Cardiac muscle cell (in vitro differentiated cells and primary cell): ENCODE measurements around the gene MAFF. TPM values are rescaled to one million over a fixed set of nuclear protein-coding genes. Genes with fewer than 3 reads are reported as not detected.

Experiments used
- DNase-seq, 2 donors: peaks; one replicate each; pipeline versions ENCODE4 v3.0.0 to v3.0.0-alpha.2; 2010 to 2017; ENCODE audit warnings: low read depth in 1 of 2, low spot score in 1 of 2
- H3K27ac ChIP-seq: fragments of 200-600 bp; sonication (generic); 2 replicates; pipeline ENCODE4 v1.5.1; 2016
- H3K27me3 ChIP-seq: fragments of 200-600 bp; sonication (generic); 2 replicates; pipeline ENCODE4 v1.6.0; 2016; ENCODE audit warnings: control low read depth
- H3K36me3 ChIP-seq: fragments of 200-600 bp; sonication (generic); 2 replicates; pipeline ENCODE4 v1.5.1; 2016; ENCODE audit warnings: control low read depth
- H3K4me1 ChIP-seq: fragments of 200-600 bp; sonication (generic); 2 replicates; pipeline ENCODE4 v1.8.1; 2017; ENCODE audit warnings: low read depth, mild to moderate bottlenecking, mixed run types
- H3K4me3 ChIP-seq: fragments of 200-600 bp; sonication (generic); 2 replicates; pipeline ENCODE4 v1.5.1; 2016; ENCODE audit warnings: mild to moderate bottlenecking
- H3K9me3 ChIP-seq: fragments of 200-600 bp; sonication (generic); 2 replicates; pipeline ENCODE4 v1.5.1; 2017; ENCODE audit warnings: low read depth, mild to moderate bottlenecking, control low read depth
- CTCF ChIP-seq: IDR thresholded peaks from 2 replicates; pipeline ENCODE4 v1.5.1; 2012; ENCODE audit warnings: low read depth, mild to moderate bottlenecking, low read length
- polyA plus RNA-seq: library from polyadenylated mRNA; unstranded; fragments of >200 nt; fragmentation: Nextera tagmentation; extraction: Ambion mirVana; gene quantifications from 2 replicates; pipeline ENCODE4 v1.2.1, GENCODE V29; 2016
- total RNA-seq: library from RNA; depleted of rRNA; stranded (reverse); fragments of >200 nt; gene quantifications from 2 replicates; pipeline ENCODE4 v1.2.3, GENCODE V29; 2016

Gene MAFF
- total and polyA plus RNA-seq, 2 experiments from 2014 or later: 4.1 to 4.3 TPM

- no peaks in the 10 kb centered on the region for H3K4me1 ChIP-seq
- DNase-seq: no peak
- no peaks in the 10 kb centered on the region for H3K27me3 ChIP-seq
- no peaks in the 10 kb centered on the region for H3K9me3 ChIP-seq
- H3K4me3 ChIP-seq: no peak overlapping the region
- no peak overlapping the region for H3K27ac ChIP-seq
- no peak for TF ChIP-seq CTCF
- peaks cover 8% of the 10 kb centered on the region for H3K36me3 ChIP-seq
Measured at GRCh38 chr22:38226853-38227649, 25.3 kb downstream of the MAFF start.

DNA sequence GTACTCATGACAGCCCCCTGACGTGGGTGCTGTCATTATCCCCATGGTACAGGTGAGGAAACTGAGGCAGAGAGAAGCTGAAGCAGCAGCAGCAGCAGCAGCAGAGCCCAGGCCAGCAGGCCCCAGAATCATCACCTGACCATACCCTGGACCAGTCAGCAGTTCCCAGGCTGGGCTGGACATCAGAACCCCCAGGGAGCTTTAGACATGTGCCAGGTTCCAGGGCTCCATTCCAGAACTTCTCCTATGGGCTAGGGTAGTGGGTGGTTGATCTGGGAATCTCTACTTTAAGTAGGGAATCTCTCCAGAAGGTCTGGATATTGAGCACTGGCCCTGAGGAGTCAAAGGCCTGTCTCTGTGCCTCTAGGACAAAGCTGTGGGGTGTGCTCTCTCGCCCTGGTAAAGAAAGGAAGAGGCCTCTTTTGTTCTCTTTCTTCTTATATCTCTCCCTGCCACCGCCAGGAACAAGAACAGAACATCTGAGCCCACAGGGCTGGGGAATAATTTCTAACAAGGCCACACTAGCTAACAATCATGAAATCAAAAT, 26.6 kb downstream of the MAFF start:
- peaks cover 11% of the 10 kb centered on the region for H3K36me3 ChIP-seq

DNA sequence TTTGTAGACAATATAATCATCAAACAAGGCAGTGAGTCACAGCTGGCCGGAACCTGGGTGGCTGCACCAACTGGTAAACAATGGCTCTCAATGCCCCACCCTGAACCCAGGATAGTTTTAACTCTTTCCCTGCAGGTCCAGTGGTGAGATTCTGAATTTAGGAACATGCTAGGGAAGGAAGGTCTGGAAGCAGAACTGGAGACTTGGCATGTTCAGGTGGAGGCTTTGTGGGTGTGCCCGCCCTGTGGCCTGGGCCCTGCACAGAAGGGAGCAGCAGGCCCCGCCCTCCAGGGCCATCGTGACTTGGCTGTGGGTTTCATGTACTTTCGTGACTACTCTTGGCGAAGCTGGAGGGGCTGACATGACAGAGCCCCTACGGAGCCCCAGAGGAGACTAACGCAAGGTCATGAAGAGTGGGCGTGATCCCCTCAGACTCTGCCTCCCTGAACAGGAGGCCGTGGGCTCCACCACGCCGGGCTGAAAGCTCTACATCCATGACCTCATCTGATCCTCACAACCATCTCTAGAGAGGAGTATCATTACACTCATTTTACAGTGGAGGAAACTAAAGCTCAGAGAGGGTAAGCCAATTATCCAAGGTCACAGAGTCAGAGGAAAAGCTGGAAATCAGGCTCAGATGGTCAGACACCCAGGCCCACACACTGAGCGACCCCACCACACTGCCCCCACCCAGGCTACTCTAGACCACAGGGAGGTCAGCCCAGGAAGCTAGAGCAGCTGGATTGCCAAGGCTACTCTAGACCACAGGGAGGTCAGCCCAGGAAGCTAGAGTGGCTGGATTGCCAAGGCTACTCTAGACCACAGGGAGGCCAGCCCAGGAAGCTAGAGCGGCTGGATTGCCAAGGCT, 27.3 kb downstream of the MAFF start:
- no peaks in the 10 kb centered on the region for H3K27me3 ChIP-seq
- no peaks in the 10 kb centered on the region for H3K4me1 ChIP-seq
- no peaks in the 10 kb centered on the region for H3K9me3 ChIP-seq
- H3K27ac ChIP-seq: no peak overlapping the region
- H3K36me3 ChIP-seq: peaks cover 11% of the 10 kb centered on the region
- peak in 1 of 2 donors; percentile 60 for DNase-seq
- no peak overlapping the region for H3K4me3 ChIP-seq
- no peak for TF ChIP-seq CTCF

More for the DNA sequence above, 26.6 kb downstream of the MAFF start:
- no peaks in the 10 kb centered on the region for H3K9me3 ChIP-seq
- H3K27me3 ChIP-seq: no peaks in the 10 kb centered on the region
- peak in 1 of 2 donors; percentile 32 for DNase-seq
- TF ChIP-seq CTCF: no peak
- no peak overlapping the region for H3K27ac ChIP-seq
- no peak overlapping the region for H3K4me3 ChIP-seq
- H3K4me1 ChIP-seq: no peaks in the 10 kb centered on the region

GRCh38 chr22:38230108-38230825, 28.5 kb downstream of the MAFF start:
- peak; percentile 51 to 70 for DNase-seq
- peak; percentile 23 for TF ChIP-seq CTCF
- Histone ChIP-seq H3K36me3 (peaks cover 5% of the 10 kb centered on the region), H3K27ac (no peak overlapping the region), H3K27me3 (no peaks in the 10 kb centered on the region), H3K4me1 (peaks cover 4% of the 10 kb centered on the region), H3K4me3 (no peak overlapping the region), H3K9me3 (no peaks in the 10 kb centered on the region)

GRCh38 chr22:38230916-38231315, 29.1 kb downstream of the MAFF start:
- Histone ChIP-seq H3K27me3 (no peaks in the 10 kb centered on the region), H3K27ac (no peak overlapping the region), H3K36me3 (peaks cover 4% of the 10 kb centered on the region), H3K4me1 (peaks cover 11% of the 10 kb centered on the region), H3K4me3 (no peak overlapping the region), H3K9me3 (no peaks in the 10 kb centered on the region)
- no peak for DNase-seq
- no peak for TF ChIP-seq CTCF
